Measurements from ENCODE around the gene OSBPL7. TPM values are rescaled to one million over a fixed set of nuclear protein-coding genes. Genes with fewer than 3 reads are reported as not detected.

Gene OSBPL7
- 11.2 to 18.1 TPM (median 16.4 TPM) in 5 replicates for total RNA-seq (2022; extraction: Qiagen RNA extraction; ENCODE audit: low read depth)

GRCh38 chr17:47821424-47822391 lies at the start of gene OSBPL7:
Gene OSBPL7 (minus strand): TSS chr17:47821794. CDS start chr17:47820278, 1,516 bp downstream.

GRCh38 chr17:47850692-47851573 lies 29.3 kb upstream of the OSBPL7 start, which contains the start of gene SP6:
Gene SP6 (minus strand): TSS chr17:47851163. CDS start chr17:47848429, 2,734 bp downstream.

GRCh38 chr17:47840742-47841487 lies 19.3 kb upstream of the OSBPL7 start, which contains the start of gene SCRN2:
Gene SCRN2 (minus strand): TSS chr17:47841273. CDS start chr17:47840843, 430 bp downstream.

GRCh38 chr17:47831003-47831933 lies 9.7 kb upstream of the OSBPL7 start, which contains the start of the genes LRRC46 and MRPL10:
Gene LRRC46 (plus strand): TSS chr17:47831670. CDS start chr17:47831990, 320 bp downstream.
Gene MRPL10 (minus strand): TSS chr17:47831541. CDS start chr17:47831511, 30 bp downstream.

Other genes with a start within 250 kb of the OSBPL7 start
- gene KPNB1, start 171.9 kb downstream of the OSBPL7 start, total RNA-seq (2022; extraction: Qiagen RNA extraction; ENCODE audit: low read depth): 302 to 358 TPM (median 327 TPM) in 5 replicates
- gene TBKBP1, start 127.6 kb downstream of the OSBPL7 start, total RNA-seq (2022; extraction: Qiagen RNA extraction; ENCODE audit: low read depth): 5.1 to 6.1 TPM (median 5.4 TPM) in 5 replicates
- gene TBX21, start 88.6 kb downstream of the OSBPL7 start, total RNA-seq (2022; extraction: Qiagen RNA extraction; ENCODE audit: low read depth): 0.06 to 0.19 TPM (median 0.10 TPM) in 5 replicates
- 86.7 to 114 TPM (median 88.3 TPM) in 5 replicates for gene MRPL10, start 9.7 kb upstream of the OSBPL7 start, total RNA-seq (2022; extraction: Qiagen RNA extraction; ENCODE audit: low read depth)
- 2.6 to 4.3 TPM (median 3.0 TPM) in 5 replicates for gene LRRC46, start 9.9 kb upstream of the OSBPL7 start, total RNA-seq (2022; extraction: Qiagen RNA extraction; ENCODE audit: low read depth)
- gene SCRN2, start 19.5 kb upstream of the OSBPL7 start, total RNA-seq (2022; extraction: Qiagen RNA extraction; ENCODE audit: low read depth): 31.4 to 41.3 TPM (median 39.2 TPM) in 5 replicates
- 3.4 to 4.4 TPM (median 4.1 TPM) in 5 replicates for gene SP6, start 29.4 kb upstream of the OSBPL7 start, total RNA-seq (2022; extraction: Qiagen RNA extraction; ENCODE audit: low read depth)
- gene SP2, start 74.4 kb upstream of the OSBPL7 start, total RNA-seq (2022; extraction: Qiagen RNA extraction; ENCODE audit: low read depth): 16.1 to 19.0 TPM (median 17.7 TPM) in 5 replicates
- gene PNPO, start 119.8 kb upstream of the OSBPL7 start, total RNA-seq (2022; extraction: Qiagen RNA extraction; ENCODE audit: low read depth): 20.8 to 24.7 TPM (median 24.1 TPM) in 5 replicates
- 0.81 to 1.1 TPM (median 0.92 TPM) in 5 replicates for gene PRR15L, start 136.1 kb upstream of the OSBPL7 start, total RNA-seq (2022; extraction: Qiagen RNA extraction; ENCODE audit: low read depth)
- gene CDK5RAP3, start 149.3 kb upstream of the OSBPL7 start, total RNA-seq (2022; extraction: Qiagen RNA extraction; ENCODE audit: low read depth): 99.2 to 115 TPM (median 111 TPM) in 5 replicates
- 13.9 to 19.5 TPM (median 17.4 TPM) in 5 replicates for gene COPZ2, start 216.0 kb upstream of the OSBPL7 start, total RNA-seq (2022; extraction: Qiagen RNA extraction; ENCODE audit: low read depth)
- 102 to 120 TPM (median 114 TPM) in 5 replicates for gene NFE2L1, start 226.6 kb upstream of the OSBPL7 start, total RNA-seq (2022; extraction: Qiagen RNA extraction; ENCODE audit: low read depth)